NCI-H146 (cell line): Measurements from ENCODE around the gene DGKQ.
"Not testable (repeated sequence)": the region's sequence is repeated elsewhere in the genome, so short reads cannot be mapped to it uniquely, and the experiment has no call there.

Experiments
- DNase-seq: peaks from one replicate; lab custom pipeline; 2025; lab: John Stamatoyannopoulos, UW

Gene DGKQ

DNA sequence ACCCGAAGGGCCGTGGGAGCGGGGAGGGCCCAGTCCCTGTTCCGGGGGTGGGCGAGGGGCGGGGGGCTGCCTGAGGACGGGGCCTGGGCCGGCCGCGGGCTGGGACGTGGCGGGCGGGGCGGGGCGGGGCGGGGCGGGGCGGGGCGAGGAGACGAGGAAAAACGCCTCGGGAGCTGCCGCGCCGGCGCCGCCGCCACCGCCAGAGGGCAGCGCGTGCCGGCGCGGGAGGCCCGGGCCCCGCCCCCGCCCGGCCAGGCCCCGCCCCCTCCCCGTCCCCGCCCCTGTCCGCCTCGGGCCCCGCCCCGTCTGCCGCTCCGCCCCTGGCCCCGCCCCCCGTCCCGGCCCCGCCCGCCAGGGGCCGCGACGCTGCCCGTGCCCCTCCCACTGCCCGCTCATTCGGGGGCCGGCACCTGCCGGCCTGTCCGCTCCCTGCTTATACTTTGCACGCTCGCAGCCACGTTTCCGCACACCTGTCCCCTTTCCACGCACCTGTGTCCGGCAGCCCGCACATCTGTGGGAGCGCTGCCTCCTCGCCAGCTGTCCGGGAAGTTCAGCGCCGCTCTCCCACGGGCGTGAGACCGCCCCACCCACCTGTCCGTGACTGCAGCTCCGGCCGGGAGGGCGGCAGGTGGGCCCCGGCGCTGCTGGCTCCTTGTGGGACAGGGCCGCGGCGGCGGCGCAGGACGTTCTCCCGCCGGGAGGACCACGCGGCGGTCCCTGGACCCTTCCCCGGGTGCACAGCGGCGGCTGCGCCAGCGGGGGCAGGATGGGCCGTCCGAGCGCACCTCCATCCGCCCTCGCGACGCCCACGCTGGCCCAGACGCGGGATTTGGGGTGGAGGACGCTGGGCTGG, 36.4 kb upstream of the DGKQ start:
- peak; percentile 34 for DNase-seq

GRCh38 chr4:1008840-1009541, 35.6 kb upstream of the DGKQ start:
- no peak for DNase-seq

DNA sequence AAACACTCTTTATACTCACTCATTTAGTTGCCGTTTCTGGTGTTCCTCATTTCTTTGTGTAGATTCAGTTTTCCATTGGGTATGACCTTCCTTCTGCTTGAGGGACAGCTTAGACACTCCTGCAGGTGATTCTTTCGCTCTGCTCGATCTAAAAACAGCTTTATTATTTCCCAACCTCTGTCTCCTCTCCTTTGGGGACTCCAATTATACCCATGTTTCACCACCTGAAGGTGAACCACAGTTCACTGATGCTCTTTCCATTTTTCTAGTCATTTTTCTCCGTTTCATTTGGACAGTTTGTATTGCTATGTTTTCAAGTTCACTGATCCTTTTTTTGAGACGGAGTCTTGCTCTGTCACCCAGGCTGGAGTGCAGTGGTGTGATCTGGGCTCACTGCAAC, 33.5 kb upstream of the DGKQ start:
- DNase-seq = no peak

- no peak for DNase-seq
These were observed 31.5 kb upstream of the DGKQ start for GRCh38 chr4:1004557-1005485.

- DNase-seq = no peak
These were observed 30.7 kb upstream of the DGKQ start for GRCh38 chr4:1004071-1004418.

GRCh38 chr4:1003271-1004070, 30.1 kb upstream of the DGKQ start:
- no peak for DNase-seq

DNA sequence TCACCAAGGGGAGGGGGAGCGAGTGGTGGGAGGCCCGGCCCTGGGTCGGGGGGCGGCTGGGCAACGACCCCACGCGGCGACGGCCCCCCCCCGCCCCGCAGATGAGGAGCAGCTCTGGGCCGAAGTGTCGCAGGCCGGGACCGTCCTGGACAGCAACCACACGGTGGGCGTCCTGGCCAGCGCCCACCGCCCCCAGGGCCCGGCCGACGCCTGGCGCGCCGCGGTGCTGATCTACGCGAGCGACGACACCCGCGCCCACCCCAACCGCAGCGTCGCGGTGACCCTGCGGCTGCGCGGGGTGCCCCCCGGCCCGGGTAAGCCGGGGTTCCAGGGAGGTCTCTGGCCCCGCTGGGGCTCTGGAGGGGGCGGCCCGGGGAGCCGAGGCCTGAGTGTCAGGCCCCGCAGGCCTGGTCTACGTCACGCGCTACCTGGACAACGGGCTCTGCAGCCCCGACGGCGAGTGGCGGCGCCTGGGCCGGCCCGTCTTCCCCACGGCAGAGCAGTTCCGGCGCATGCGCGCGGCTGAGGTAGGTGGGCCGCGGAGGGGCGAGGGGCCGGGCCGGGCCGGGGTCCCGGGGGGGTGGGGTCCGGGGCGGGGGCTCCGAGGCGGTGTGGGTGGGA, 29.4 kb upstream of the DGKQ start:
- DNase-seq = no peak

GRCh38 chr4:1002131-1002630, 28.8 kb upstream of the DGKQ start:
- no peak for DNase-seq

DNA sequence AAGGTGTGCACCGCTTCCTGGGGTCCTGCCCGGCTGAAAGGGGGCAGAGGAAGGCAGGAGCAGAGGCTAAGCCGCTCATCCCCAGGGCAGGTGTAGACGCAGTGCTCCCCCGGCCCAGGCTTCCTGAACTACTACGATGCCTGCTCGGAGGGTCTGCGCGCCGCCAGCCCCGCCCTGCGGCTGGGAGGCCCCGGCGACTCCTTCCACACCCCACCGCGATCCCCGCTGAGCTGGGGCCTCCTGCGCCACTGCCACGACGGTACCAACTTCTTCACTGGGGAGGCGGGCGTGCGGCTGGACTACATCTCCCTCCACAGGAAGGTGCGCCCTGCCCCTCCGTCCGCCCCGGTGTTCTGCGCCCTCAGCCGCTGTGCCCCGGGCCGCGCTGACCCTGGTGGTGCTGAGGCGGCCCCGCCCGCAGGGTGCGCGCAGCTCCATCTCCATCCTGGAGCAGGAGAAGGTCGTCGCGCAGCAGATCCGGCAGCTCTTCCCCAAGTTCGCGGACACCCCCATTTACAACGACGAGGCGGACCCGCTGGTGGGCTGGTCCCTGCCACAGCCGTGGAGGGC, 28.3 kb upstream of the DGKQ start:
- DNase-seq = no peak

- DNase-seq = no peak
These were observed 27.4 kb upstream of the DGKQ start for GRCh38 chr4:1000686-1001260.

DNA sequence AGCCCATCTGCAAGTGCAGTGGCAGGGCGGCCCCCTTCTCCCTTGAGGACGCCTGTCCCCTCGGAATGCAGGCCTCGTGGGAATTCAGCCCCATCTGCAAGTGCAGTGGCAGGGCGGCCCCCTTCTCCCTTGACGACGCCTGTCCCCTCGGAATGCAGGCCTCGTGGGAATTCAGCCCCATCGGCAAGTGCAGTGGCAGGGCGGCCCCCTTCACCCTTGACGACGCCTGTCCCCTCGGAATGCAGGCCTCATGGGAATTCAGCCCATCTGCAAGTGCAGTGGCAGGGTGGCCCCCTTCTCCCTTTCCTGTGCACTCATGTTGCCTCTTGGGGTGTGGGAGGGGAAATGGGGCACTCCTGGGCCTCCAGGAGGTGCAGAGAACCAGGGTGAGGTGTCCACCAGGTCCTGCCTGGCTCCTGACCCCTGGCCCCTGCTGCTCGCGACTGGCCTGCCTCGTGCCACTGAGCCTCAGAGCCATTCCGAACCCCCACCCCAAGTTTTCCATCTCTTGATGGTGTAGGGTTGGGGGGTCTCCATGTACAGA, 26.6 kb upstream of the DGKQ start:
- no peak for DNase-seq

DNA sequence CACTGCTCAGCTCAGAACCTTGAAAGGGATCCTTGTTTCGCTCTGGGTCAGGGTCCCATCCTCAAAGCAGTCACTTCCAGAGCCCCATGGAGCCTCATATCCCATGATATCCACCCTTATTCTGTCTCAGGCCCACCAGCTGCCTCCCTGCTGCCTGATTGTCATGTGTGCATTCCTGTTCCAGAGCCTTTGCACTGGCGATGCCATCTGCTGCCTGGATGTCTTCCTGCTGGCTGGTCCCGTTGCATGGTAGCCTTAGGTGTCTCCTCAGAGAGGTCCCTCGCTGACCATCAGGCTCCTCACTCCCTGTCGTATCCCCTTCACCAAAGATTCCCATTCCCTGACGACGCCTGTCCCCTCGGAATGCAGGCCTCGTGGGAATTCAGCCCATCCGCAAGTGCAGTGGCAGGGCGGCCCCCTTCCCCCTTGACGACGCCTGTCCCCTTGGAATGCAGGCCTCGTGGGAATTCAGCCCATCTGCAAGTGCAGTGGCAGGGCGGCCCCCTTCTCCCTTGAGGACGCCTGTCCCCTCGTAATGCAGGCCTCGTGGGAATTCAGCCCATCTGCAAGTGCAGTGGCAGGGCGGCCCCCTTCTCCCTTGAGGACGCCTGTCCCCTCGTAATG, 26.0 kb upstream of the DGKQ start:
- not testable (repeated sequence) for DNase-seq

DNA sequence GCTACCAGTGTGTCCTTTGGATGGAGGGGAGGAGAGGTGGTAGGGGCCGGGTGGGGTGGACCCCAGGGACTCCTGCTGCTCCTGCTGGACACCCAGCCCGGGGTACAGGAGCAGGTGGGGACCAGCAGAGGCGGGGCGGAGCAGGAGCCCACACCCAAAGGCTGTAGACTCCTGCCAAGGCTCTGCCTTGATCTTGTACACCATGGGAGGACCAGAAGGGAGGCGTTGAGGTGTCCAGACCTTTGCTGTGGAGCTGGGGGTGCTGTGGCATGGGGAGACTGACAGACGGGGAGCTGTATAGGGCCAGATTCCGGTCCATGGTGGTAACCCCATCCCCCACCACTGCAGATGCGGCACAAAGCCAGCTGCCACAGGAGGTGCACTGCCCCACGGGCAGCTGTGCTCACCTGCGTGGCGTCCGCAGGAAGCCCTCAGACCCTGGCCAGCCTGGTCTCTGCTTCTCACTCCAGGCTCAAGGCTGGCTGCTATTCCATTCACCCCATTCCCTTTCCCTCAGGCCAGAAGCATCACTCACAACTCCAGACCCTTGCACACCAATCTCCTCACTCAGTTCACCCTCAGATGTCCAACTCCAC, 24.8 kb upstream of the DGKQ start:
- no peak for DNase-seq

- DNase-seq = no peak
These were observed 24.2 kb upstream of the DGKQ start for GRCh38 chr4:997375-998071.

- DNase-seq = no peak
These were observed 23.6 kb upstream of the DGKQ start for GRCh38 chr4:996997-997374.

GRCh38 chr4:996030-996996, 22.9 kb upstream of the DGKQ start:
- DNase-seq = no peak

DNA sequence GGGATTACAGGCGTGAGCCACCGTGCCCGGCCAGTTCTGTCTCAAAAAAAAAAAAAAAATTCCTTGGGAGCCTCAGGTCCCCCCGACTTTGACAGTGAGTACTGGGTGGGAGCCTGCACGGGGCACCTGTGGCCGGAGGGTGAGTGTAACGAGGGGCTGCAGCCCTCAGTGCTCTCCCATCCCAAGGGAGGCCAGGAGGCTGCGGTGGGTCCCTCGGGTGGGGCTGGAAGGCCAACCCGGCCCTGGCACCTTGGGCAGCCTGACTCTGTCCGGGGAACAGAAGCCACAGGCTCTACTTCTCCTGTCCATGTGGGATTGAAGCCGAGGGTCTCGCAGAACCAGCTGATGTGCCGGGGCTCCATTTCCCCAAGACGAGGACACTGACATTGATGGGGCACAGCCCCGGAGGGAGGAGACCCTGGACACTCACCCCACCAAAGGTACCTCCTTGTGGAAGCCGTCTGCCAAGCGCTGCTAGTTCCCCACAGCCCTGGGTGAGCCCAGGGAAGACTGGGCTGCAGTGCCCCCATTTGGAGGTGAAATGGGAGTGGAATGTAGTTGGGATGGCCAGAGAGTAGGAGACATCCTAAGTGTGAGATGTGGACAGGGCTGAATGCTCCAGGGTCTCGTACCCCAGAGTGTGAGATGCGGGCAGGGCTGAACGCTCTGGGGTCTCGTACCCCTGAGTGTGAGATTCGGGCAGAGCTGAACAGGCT, 22.1 kb upstream of the DGKQ start:
- DNase-seq = no peak
